ENCODE measurements around the gene SYT1. TPM values are rescaled to one million over a fixed set of nuclear protein-coding genes. Genes with fewer than 3 reads are reported as not detected.

Gene SYT1
- total and polyA plus RNA-seq, 2 donors (not counting 3 experiments of a cell fraction or from before 2014, with no cell fraction given): 3.2 to 15.3 TPM

DNA sequence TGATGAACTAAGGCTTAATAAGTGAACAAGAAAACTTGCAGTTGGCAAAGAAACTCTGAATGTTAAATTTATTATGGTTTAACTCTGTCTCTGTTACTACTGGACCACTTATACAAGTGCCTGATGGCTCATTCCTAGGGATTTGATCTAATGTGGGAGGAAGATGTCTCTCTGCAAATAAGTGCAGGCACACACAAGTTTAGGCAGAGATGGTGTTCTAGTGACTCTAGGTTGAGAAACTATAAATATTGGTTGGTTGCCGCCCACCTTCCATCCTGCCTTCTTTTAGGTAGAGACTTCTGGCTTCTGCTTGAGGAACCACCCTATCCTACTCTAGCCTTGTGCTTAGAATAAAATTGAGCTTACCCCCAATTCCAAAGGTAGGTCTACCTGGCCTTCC is 570.0 kb downstream of the SYT1 start:
- Histone ChIP-seq H3K9ac (replicated peaks; ENCODE audit: extremely low read depth, insufficient read depth, low read length) (no peak overlapping the region), H2AFZ (ENCODE audit: low read depth, low read length) (no peak overlapping the region), H3K36me3 (ENCODE audit: control insufficient read depth in 2 of 2, extremely low read depth in 1 of 2, insufficient read depth in 2 of 2, low read length in 2 of 2) (no peaks in the 10 kb centered on the region), H3K4me3 (replicated peaks in 1 of 3; ENCODE audit: insufficient read depth in 1 of 3, low read depth in 1 of 3, low read length in 3 of 3) (no peak overlapping the region), H3K9me3 (replicated peaks; ENCODE audit: control insufficient read depth, insufficient read depth, low read length) (no peaks in the 10 kb centered on the region), H3K4me1 (ENCODE audit: control insufficient read depth, extremely low read depth, insufficient read depth, low read length) (peaks cover 12% of the 10 kb centered on the region), H3K4me2 (ENCODE audit: insufficient read depth, low read length) (no peak overlapping the region), H3K27ac (ENCODE audit: insufficient read depth, low read depth, low read length) (no peak overlapping the region), H3K79me2 (ENCODE audit: control insufficient read depth, insufficient read depth, low read length) (no peaks in the 10 kb centered on the region), H3K27me3 (ENCODE audit: control insufficient read depth in 2 of 2, insufficient read depth in 2 of 2, low read length in 2 of 2) (no peaks in the 10 kb centered on the region), H4K20me1 (replicated peaks; ENCODE audit: control insufficient read depth, extremely low read depth, insufficient read depth, low read length) (no peaks in the 10 kb centered on the region), H3K9me1 (replicated peaks; ENCODE audit: control insufficient read depth, extremely low read depth, insufficient read depth, low read length) (no peaks in the 10 kb centered on the region)
- no TSS peak for BruUV-seq (replicated peaks)
- TF ChIP-seq, protein P1, sequence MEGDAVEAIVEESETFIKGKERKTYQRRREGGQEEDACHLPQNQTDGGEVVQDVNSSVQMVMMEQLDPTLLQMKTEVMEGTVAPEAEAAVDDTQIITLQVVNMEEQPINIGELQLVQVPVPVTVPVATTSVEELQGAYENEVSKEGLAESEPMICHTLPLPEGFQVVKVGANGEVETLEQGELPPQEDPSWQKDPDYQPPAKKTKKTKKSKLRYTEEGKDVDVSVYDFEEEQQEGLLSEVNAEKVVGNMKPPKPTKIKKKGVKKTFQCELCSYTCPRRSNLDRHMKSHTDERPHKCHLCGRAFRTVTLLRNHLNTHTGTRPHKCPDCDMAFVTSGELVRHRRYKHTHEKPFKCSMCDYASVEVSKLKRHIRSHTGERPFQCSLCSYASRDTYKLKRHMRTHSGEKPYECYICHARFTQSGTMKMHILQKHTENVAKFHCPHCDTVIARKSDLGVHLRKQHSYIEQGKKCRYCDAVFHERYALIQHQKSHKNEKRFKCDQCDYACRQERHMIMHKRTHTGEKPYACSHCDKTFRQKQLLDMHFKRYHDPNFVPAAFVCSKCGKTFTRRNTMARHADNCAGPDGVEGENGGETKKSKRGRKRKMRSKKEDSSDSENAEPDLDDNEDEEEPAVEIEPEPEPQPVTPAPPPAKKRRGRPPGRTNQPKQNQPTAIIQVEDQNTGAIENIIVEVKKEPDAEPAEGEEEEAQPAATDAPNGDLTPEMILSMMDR (IDR thresholded peaks at IDR 0.05; ENCODE audit: extremely low read depth in 1 of 2, insufficient read depth in 1 of 2, low read depth in 1 of 2, low read length in 2 of 2): no peak
- TF ChIP-seq JUN (IDR thresholded peaks at IDR 0.05; ENCODE audit: borderline replicate concordance, insufficient read depth, insufficient read length, low read depth): no peak
- POLR2A ChIA-PET: no interaction called here
- intact Hi-C loops (cut with micrococcal nuclease): no loop called here
- DNase-seq (ENCODE audit: low read depth, low spot score) (no peak), FAIRE-seq (no peak)
- CTCF ChIA-PET: interaction anchor here (1.2 kb wide), 1 partner anchor 15 kb away, joined by 3 read pairs; no protein-coding TSS in a partner anchor
- dilution Hi-C loops (cut with MboI; ENCODE audit: extremely low pct_ligation_motif_present, low sequenced_read_pairs): no loop called here

- ChIA-PET POLR2A (no interaction called here), CTCF (interaction anchor here (0.8 to 1.2 kb wide), 2 partner anchors 14 to 16 kb away, joined by 3 read pairs; no protein-coding TSS in a partner anchor)
- no peak overlapping the region for H3K4me2 ChIP-seq (ENCODE audit: insufficient read depth, low read length)
- intact Hi-C loops (cut with micrococcal nuclease): no loop called here
- no peaks in the 10 kb centered on the region for H4K20me1 ChIP-seq (replicated peaks; ENCODE audit: control insufficient read depth, extremely low read depth, insufficient read depth, low read length)
- FAIRE-seq (no peak), DNase-seq (ENCODE audit: low read depth, low spot score) (no peak)
- no peak overlapping the region for H3K27ac ChIP-seq (ENCODE audit: insufficient read depth, low read depth, low read length)
- no peak for TF ChIP-seq FOS (IDR thresholded peaks at IDR 0.05; ENCODE audit: borderline replicate concordance, insufficient read depth, low read length)
- no peak for TF ChIP-seq JUN (IDR thresholded peaks at IDR 0.05; ENCODE audit: borderline replicate concordance, insufficient read depth, insufficient read length, low read depth)
- TF ChIP-seq GATA2 (IDR thresholded peaks at IDR 0.05; ENCODE audit: insufficient read depth, insufficient read length, low read depth, low read length): no peak
- TF ChIP-seq EZH2 (IDR thresholded peaks at IDR 0.05; ENCODE audit: borderline replicate concordance, low read depth, low read length, severe bottlenecking): no peak
- TF ChIP-seq POLR2A (IDR thresholded peaks at IDR 0.05; ENCODE audit: low read depth, low read length): no peak
- H3K4me3 ChIP-seq (replicated peaks in 1 of 3; ENCODE audit: insufficient read depth in 1 of 3, low read depth in 1 of 3, low read length in 3 of 3): no peak overlapping the region
- H3K4me1 ChIP-seq (ENCODE audit: control insufficient read depth, extremely low read depth, insufficient read depth, low read length): peaks cover 14% of the 10 kb centered on the region
- dilution Hi-C loops (cut with MboI; ENCODE audit: extremely low pct_ligation_motif_present, low sequenced_read_pairs): no loop called here
- no peak overlapping the region for H3K9ac ChIP-seq (replicated peaks; ENCODE audit: extremely low read depth, insufficient read depth, low read length)
- no peak overlapping the region for H2AFZ ChIP-seq (ENCODE audit: low read depth, low read length)
- H3K36me3 ChIP-seq (ENCODE audit: control insufficient read depth in 2 of 2, extremely low read depth in 1 of 2, insufficient read depth in 2 of 2, low read length in 2 of 2): no peaks in the 10 kb centered on the region
- H3K79me2 ChIP-seq (ENCODE audit: control insufficient read depth, insufficient read depth, low read length): no peaks in the 10 kb centered on the region
- H3K9me1 ChIP-seq (replicated peaks; ENCODE audit: control insufficient read depth, extremely low read depth, insufficient read depth, low read length): no peaks in the 10 kb centered on the region
- no peaks in the 10 kb centered on the region for H3K27me3 ChIP-seq (ENCODE audit: control insufficient read depth in 2 of 2, insufficient read depth in 2 of 2, low read length in 2 of 2)
- BruUV-seq (replicated peaks): no TSS peak
- no peaks in the 10 kb centered on the region for H3K9me3 ChIP-seq (replicated peaks; ENCODE audit: control insufficient read depth, insufficient read depth, low read length)
Observed at GRCh38 chr12:79435742-79436141, 571.2 kb downstream of the SYT1 start.

All from endothelial cell of umbilical vein (primary cell).